Fibroblast of lung (primary cell): ENCODE measurements around the gene MADCAM1. TPM values are rescaled to one million over a fixed set of nuclear protein-coding genes. Genes with fewer than 3 reads are reported as not detected.
A peak's percentile ranks its signal among the peaks of the same experiment; 100 is the strongest.

Experiments
- DNase-seq, 2 donors: peaks; one replicate each; pipeline versions ENCODE4 v3.0.0 to v3.0.0-alpha.2; 2010; ENCODE audit warnings: low read depth in 2 of 2
- H2AFZ ChIP-seq: 2 replicates; pipeline ENCODE4 v1.5.1; 2012; ENCODE audit warnings: low read length, control low read depth, inconsistent platforms
- H3K27ac ChIP-seq: 2 replicates; pipeline ENCODE4 v1.5.1; 2011; ENCODE audit warnings: low read length, control low read depth; ENCODE audit not compliant: insufficient read depth
- H3K27me3 ChIP-seq: 2 replicates; pipeline ENCODE4 v1.5.1; 2011; ENCODE audit warnings: mild to moderate bottlenecking, low read length; ENCODE audit not compliant: control insufficient read depth, insufficient read depth
- H3K36me3 ChIP-seq: 2 replicates; pipeline ENCODE4 v1.5.1; 2011; ENCODE audit warnings: low read length; ENCODE audit not compliant: control insufficient read depth, insufficient read depth
- H3K4me1 ChIP-seq: 2 replicates; pipeline ENCODE4 v1.5.1; 2011; ENCODE audit warnings: low read length; ENCODE audit not compliant: control insufficient read depth, insufficient read depth; ENCODE audit errors: extremely low read depth
- H3K4me2 ChIP-seq: 2 replicates; pipeline ENCODE4 v1.5.1; 2011; ENCODE audit warnings: low read length, control low read depth; ENCODE audit not compliant: insufficient read depth; ENCODE audit errors: extremely low read depth
- H3K4me3 ChIP-seq, 4 experiments: fragments of 200-600 bp in 1 of 4; sonication (generic) in 1 of 4; replicated peaks in 1 of 4; 2 replicates each; pipeline ENCODE4 v1.5.1; 2011 to 2016; ENCODE audit warnings: low read length in 4 of 4, low read depth in 3 of 4, mild to moderate bottlenecking in 3 of 4, control low read depth in 2 of 4, inconsistent platforms in 1 of 4, mixed read lengths in 1 of 4; ENCODE audit not compliant: insufficient read depth in 1 of 4; ENCODE audit errors: control extremely low read depth in 1 of 4
- H3K79me2 ChIP-seq: 2 replicates; pipeline ENCODE4 v1.5.1; 2012; ENCODE audit warnings: mild to moderate bottlenecking, low read length, inconsistent platforms; ENCODE audit not compliant: control insufficient read depth, insufficient read depth
- H3K9ac ChIP-seq: 2 replicates; pipeline ENCODE4 v1.5.1; 2011; ENCODE audit warnings: mild to moderate bottlenecking, low read length, control low read depth; ENCODE audit not compliant: insufficient read depth
- H3K9me3 ChIP-seq: 2 replicates; pipeline ENCODE4 v1.5.1; 2012; ENCODE audit warnings: low read depth, low read length; ENCODE audit not compliant: control insufficient read depth, insufficient read depth
- H4K20me1 ChIP-seq: 2 replicates; pipeline ENCODE4 v1.5.1; 2011; ENCODE audit warnings: low read length; ENCODE audit not compliant: control insufficient read depth, insufficient read depth; ENCODE audit errors: extremely low read depth
- EZH2 ChIP-seq: IDR thresholded peaks from 2 replicates; pipeline ENCODE4 v1.5.1; 2012; ENCODE audit warnings: low read length, control low read depth, mild to moderate bottlenecking; ENCODE audit errors: missing control alignments
- polyA plus RNA-seq, 2 donors: library from polyadenylated mRNA; depleted of rRNA in 1 of 2; stranded (reverse) in 1 of 2; unstranded in 1 of 2; fragments of >200 nt; gene quantifications; 2 replicates each; pipeline ENCODE4 v1.2.1, GENCODE V29; 2011 to 2012; ENCODE audit warnings: missing spikeins in 1 of 2
- total RNA-seq: library from RNA; depleted of rRNA; stranded (reverse); fragments of >200 nt; gene quantifications from 2 replicates; pipeline ENCODE4 v1.2.1, GENCODE V29; 2014
- TF ChIP-seq, protein P1 (sequence below), 2 donors: IDR thresholded peaks in 1 of 2; conservative IDR thresholded peaks in 1 of 2; 1 replicate in 1 of 2; 2 replicates in 1 of 2; pipeline ENCODE4 v1.5.1; 2011 to 2012; ENCODE audit warnings: low read length in 2 of 2, control low read depth in 1 of 2, inconsistent platforms in 1 of 2, low read depth in 1 of 2, mild to moderate bottlenecking in 1 of 2

The MADCAM1 gene
- total and polyA plus RNA-seq, 2 donors (not counting 1 experiment from before 2014, with no cell fraction given) = 0.17 TPM; not detected in 1

DNA sequence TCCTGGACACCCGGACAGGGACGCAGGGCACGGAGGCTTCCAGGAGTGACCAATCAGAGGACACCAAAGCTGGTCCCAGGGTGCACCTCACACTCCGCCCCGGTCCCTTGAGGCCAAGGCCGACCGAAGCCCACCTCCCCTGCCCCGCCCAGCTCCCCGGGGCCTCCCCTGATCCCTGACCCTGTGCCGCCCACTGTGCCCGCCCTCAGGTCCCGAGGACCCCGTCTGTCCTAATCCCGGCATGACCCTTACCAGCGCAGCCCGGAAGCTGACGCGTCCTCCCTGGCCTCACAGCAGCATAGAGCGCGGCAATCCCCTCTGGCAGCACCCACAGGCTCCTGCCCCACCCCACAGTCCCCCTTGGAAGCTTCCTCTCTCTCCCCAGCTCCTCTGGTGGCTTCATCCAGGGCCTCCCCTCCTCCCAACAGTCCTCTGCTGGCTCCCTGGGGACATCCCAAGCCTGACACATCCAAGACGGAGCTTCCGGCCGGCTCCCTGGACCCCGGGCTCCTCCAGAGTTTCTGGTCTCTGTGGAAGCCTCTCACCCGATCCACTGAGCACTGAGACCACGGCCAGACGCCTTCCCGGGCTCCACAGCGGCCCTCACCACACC, 27.9 kb downstream of the MADCAM1 start:
- Histone ChIP-seq H3K4me2 (no peak overlapping the region), H3K4me1 (no peaks in the 10 kb centered on the region), H3K4me3 (no peak overlapping the region), H3K36me3 (no peaks in the 10 kb centered on the region), H3K9ac (peak overlapping the region; percentile 13), H3K27me3 (no peaks in the 10 kb centered on the region), H3K79me2 (no peaks in the 10 kb centered on the region), H2AFZ (peak overlapping the region; percentile 24), H4K20me1 (no peaks in the 10 kb centered on the region), H3K27ac (no peak overlapping the region), H3K9me3 (no peaks in the 10 kb centered on the region)
- no peak for TF ChIP-seq EZH2
- TF ChIP-seq, protein P1, sequence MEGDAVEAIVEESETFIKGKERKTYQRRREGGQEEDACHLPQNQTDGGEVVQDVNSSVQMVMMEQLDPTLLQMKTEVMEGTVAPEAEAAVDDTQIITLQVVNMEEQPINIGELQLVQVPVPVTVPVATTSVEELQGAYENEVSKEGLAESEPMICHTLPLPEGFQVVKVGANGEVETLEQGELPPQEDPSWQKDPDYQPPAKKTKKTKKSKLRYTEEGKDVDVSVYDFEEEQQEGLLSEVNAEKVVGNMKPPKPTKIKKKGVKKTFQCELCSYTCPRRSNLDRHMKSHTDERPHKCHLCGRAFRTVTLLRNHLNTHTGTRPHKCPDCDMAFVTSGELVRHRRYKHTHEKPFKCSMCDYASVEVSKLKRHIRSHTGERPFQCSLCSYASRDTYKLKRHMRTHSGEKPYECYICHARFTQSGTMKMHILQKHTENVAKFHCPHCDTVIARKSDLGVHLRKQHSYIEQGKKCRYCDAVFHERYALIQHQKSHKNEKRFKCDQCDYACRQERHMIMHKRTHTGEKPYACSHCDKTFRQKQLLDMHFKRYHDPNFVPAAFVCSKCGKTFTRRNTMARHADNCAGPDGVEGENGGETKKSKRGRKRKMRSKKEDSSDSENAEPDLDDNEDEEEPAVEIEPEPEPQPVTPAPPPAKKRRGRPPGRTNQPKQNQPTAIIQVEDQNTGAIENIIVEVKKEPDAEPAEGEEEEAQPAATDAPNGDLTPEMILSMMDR (conservative IDR thresholded peaks at IDR 0.05 in 1 of 2, IDR thresholded peaks at IDR 0.05 in 1 of 2; ENCODE audit: low read depth in 1 of 2, low read length in 2 of 2) = no peak
- no peak for DNase-seq

DNA sequence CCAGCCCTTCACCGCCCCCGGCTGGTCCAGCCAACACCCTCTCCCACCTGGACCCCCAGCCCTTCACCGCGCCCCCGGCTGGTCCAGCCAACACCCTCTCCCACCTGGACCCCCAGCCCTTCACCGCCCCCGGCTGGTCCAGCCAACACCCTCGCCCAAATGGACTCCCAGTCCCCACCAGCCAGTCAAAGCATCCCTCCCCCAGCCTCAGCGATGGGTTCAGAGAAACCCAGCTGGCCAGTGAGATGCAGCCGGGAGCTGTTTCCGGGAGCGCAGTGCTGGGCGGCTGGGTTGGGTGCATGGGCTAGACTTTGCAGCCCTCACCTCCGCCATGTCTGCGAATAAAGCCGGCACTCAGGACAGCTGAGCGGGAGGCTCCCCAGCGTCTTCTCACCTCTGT, 28.7 kb downstream of the MADCAM1 start:
- Histone ChIP-seq H3K9me3 (no peaks in the 10 kb centered on the region), H3K4me3 (no peak overlapping the region), H3K4me2 (no peak overlapping the region), H3K27ac (no peak overlapping the region), H3K79me2 (no peaks in the 10 kb centered on the region), H3K36me3 (no peaks in the 10 kb centered on the region), H3K4me1 (no peaks in the 10 kb centered on the region), H2AFZ (no peak overlapping the region), H3K9ac (no peak overlapping the region), H4K20me1 (no peaks in the 10 kb centered on the region), H3K27me3 (no peaks in the 10 kb centered on the region)
- no peak for DNase-seq
- TF ChIP-seq EZH2 = no peak
- TF ChIP-seq, protein P1 (conservative IDR thresholded peaks at IDR 0.05 in 1 of 2, IDR thresholded peaks at IDR 0.05 in 1 of 2; ENCODE audit: low read depth in 1 of 2, low read length in 2 of 2) = no peak

DNA sequence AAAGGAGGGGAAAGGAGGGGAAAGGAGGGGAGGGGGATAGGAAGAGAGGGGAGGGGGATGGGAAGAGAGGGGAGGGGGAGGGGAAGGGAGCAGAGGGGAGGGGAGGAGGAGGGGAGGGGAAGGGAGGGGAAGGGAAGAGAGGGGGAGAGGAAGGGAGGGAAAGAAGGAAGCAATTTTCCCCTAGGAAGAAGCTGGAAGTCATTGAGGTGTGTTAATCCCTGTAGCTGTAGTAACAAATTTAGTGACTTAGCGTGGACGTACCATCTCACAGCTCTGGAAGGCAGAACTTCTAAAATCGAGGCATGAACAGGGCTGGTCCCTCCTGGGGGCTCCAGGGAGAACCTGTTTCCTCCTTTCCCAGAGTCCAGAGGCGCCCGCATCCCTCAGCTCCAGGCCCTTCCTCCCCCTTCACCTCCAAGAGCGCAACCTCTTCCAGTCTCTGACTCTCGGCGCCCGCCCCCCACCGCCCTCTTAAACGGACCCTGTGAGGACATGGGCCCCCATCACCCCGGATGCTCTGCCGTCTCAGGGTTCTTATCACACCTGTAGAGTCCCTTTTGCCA, 29.7 kb downstream of the MADCAM1 start:
- H3K27me3 ChIP-seq = no peaks in the 10 kb centered on the region
- H4K20me1 ChIP-seq = no peaks in the 10 kb centered on the region
- no peaks in the 10 kb centered on the region for H3K9me3 ChIP-seq
- no peak overlapping the region for H3K4me3 ChIP-seq
- H3K79me2 ChIP-seq = no peaks in the 10 kb centered on the region
- no peaks in the 10 kb centered on the region for H3K36me3 ChIP-seq
- H2AFZ ChIP-seq = no peak overlapping the region
- no peak overlapping the region for H3K4me2 ChIP-seq
- H3K9ac ChIP-seq = no peak overlapping the region
- no peak for DNase-seq
- TF ChIP-seq, protein P1 (conservative IDR thresholded peaks at IDR 0.05 in 1 of 2, IDR thresholded peaks at IDR 0.05 in 1 of 2; ENCODE audit: low read depth in 1 of 2, low read length in 2 of 2) = no peak
- TF ChIP-seq EZH2 = no peak
- no peaks in the 10 kb centered on the region for H3K4me1 ChIP-seq
- H3K27ac ChIP-seq = no peak overlapping the region
